Activated CD4-positive, alpha-beta T cell treated with anti-CD3 and anti-CD28 coated beads, Interleukin-2, amount 10 ng/mL, durations not matched to agents 24 days and 14 days (primary cell): ENCODE data around the gene PLBD2. TPM values are rescaled to one million over a fixed set of nuclear protein-coding genes. Genes with fewer than 3 reads are reported as not detected.

ENCODE experiments used
- DNase-seq: peaks from one replicate; pipeline ENCODE4 v3.0.0; 2022
- H3K27ac Mint-ChIP-seq: one replicate; pipeline ENCODE4 v1.8.0; 2022; ENCODE audit warnings: mild to moderate bottlenecking, mixed read lengths
- H3K27me3 Mint-ChIP-seq: one replicate; pipeline ENCODE4 v1.8.0; 2022; ENCODE audit warnings: mixed read lengths
- H3K36me3 Mint-ChIP-seq: one replicate; pipeline ENCODE4 v1.8.0; 2022; ENCODE audit warnings: low read depth, mild to moderate bottlenecking, mixed read lengths
- H3K4me1 Mint-ChIP-seq: one replicate; pipeline ENCODE4 v1.8.0; 2021; ENCODE audit warnings: mixed read lengths
- H3K4me3 Mint-ChIP-seq: one replicate; pipeline ENCODE4 v1.8.0; 2022; ENCODE audit warnings: mild to moderate bottlenecking, moderate library complexity, mixed read lengths
- H3K9me3 Mint-ChIP-seq: one replicate; pipeline ENCODE4 v1.8.0; 2021; ENCODE audit warnings: mixed read lengths
- intact Hi-C: fragments of 100-400 bp; cut with micrococcal nuclease; formaldehyde crosslinking; loops from one replicate; pipeline ENCODE4 v1.15.1; 2023
- total RNA-seq: library from RNA; stranded (reverse); gene quantifications from 2 replicates; pipeline ENCODE4 v1.2.3, GENCODE V29; 2022

The PLBD2 gene
- total RNA-seq, 1 donor from 2014 or later: 16.3 TPM

DNA sequence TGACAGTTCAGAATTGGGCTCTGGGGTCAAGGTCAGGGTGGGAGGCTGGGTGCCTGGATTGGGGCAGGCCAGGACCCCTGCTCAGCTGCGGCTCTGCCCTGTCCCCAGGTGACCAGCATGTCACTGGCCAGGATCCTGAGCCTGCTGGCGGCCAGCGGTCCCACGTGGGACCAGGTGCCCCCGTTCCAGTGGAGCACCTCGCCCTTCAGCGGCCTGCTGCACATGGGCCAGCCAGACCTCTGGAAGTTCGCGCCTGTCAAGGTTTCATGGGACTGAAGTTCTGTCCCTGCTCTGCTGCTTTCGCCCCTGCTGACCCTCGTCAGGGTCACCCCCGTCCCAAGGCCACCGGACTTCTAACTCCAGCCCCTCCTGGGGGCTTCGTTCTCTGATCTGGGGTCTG lies 30.0 kb downstream of the PLBD2 start:
- no peak for DNase-seq
- Mint-ChIP-seq H3K9me3 (no peaks in the 10 kb centered on the region), H3K27ac (no peak overlapping the region), H3K36me3 (peaks cover 14% of the 10 kb centered on the region), H3K4me3 (no peak overlapping the region), H3K27me3 (no peaks in the 10 kb centered on the region), H3K4me1 (no peaks in the 10 kb centered on the region)
- intact Hi-C loops: no loop called here

DNA sequence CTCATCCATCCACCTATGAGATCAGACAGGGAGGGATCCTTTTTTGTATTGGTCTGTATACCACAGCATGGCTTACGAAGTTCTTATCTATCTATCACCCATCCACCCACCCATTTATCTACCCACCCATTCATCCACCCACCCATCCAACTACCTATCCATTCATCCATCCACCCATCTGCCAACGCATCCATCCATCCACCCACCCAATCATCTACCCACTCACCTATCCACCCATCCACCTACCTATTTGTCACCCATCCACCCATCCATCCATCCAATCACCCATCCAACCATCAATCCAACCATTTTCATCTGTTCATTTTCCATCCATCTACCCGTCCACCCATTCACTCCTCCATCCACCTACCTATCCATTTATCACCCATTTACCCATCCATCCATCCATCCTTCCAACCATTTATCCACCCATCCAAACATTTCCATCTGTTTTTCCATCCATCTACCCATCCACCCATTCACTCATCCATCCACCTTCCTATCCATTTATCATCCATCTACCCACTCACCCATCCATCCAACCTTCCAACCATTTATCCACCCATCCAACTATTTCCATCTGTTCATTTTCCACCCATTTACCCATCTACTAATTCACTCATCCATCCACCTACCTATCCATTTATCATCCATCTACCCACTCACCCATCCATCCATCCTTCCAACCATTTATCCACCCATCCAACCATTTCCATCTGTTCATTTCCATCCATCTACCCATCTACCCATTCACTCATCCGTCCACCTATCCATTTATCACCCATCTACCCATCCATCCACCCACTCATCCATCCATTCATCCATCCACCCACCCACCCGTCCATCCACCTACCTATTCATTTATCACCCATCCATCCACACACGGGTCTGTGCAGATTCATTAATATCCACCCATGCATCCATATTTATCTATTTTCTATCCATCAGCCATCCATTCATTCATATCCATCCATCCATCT lies 32.0 kb downstream of the PLBD2 start:
- intact Hi-C loops: no loop called here
- DNase-seq: no peak
- Mint-ChIP-seq H3K9me3 (no peaks in the 10 kb centered on the region), H3K27me3 (no peaks in the 10 kb centered on the region), H3K27ac (no peak overlapping the region), H3K36me3 (peaks cover 8% of the 10 kb centered on the region), H3K4me3 (no peak overlapping the region), H3K4me1 (no peaks in the 10 kb centered on the region)

- no peak for DNase-seq
- H3K36me3 Mint-ChIP-seq: peaks cover 8% of the 10 kb centered on the region
- intact Hi-C loops: no loop called here
- no peaks in the 10 kb centered on the region for H3K9me3 Mint-ChIP-seq
- H3K27ac Mint-ChIP-seq: no peak overlapping the region
- H3K4me1 Mint-ChIP-seq: no peaks in the 10 kb centered on the region
- no peaks in the 10 kb centered on the region for H3K27me3 Mint-ChIP-seq
- no peak overlapping the region for H3K4me3 Mint-ChIP-seq
Observed at GRCh38 chr12:113391145-113391544, 32.8 kb downstream of the PLBD2 start.

DNA sequence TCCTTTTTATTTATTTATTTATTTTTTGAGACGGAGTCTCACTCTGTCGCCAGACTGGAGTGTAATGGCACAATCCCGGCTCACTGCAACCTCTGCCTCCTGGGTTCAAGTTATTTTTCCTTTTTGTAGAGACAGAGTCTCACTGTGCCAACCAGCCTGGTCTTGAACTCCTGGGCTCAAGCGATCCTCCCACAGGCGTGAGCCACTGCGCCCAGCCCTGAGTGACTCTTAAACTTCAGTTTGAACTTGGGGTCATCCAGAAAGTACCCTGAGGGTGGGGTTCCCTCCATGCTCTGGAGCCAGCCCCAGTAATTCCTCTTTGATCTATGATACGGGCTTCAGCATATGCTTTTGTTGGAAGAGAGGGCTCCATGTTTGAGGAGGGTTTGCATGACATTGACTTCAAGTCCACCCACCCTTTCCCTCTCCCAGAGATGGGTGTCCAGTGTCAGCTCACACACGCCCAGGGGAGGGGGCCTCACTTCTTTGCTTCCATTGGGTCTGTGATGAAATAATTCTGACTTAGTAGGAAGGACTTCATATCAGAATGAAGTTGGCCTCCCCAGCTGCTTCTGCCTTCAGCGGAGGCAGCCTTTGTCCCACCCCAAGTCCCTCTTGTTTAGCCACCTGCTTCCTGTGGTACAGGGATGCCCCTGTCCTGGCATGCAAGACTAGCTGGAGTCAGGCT lies 33.4 kb downstream of the PLBD2 start:
- H3K27me3 Mint-ChIP-seq: no peaks in the 10 kb centered on the region
- no peak overlapping the region for H3K27ac Mint-ChIP-seq
- H3K4me3 Mint-ChIP-seq: no peak overlapping the region
- no peak for DNase-seq
- intact Hi-C loops: no loop called here
- H3K9me3 Mint-ChIP-seq: no peaks in the 10 kb centered on the region
- H3K36me3 Mint-ChIP-seq: peaks cover 8% of the 10 kb centered on the region
- H3K4me1 Mint-ChIP-seq: no peaks in the 10 kb centered on the region

- Mint-ChIP-seq H3K4me1 (no peaks in the 10 kb centered on the region), H3K27ac (no peak overlapping the region), H3K4me3 (no peak overlapping the region), H3K9me3 (no peaks in the 10 kb centered on the region), H3K27me3 (no peaks in the 10 kb centered on the region), H3K36me3 (peaks cover 6% of the 10 kb centered on the region)
- intact Hi-C loops: no loop called here
- no peak for DNase-seq
Observed at GRCh38 chr12:113392520-113392919, 34.1 kb downstream of the PLBD2 start.

DNA sequence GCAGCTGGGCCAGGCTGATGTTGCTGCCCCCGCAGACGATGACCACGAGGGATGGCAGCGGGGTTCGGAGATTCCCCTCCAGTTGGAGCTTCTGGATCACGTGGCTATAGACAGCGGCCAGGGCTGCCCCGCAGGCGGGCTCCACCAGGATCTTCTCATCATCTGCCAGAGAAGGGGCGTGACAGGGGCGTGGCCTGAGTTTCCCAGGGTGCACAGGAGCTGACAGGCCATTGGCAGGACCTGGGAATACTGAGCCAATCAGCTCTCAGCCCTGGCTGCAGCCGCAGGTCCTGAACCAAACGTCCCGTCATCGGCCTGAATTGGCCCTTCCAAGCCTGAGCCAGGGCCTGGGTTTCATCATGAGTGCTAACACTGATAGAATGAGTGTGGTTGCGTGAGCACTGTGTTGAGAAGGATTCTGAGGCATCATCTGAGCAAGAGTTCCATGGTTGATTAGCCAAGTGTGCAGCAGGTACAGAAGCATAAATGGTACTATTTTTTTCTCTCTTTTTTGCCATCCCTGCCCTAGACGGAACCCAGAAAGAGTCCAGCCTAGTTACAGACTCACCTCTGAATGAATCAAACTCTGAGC lies 34.7 kb downstream of the PLBD2 start:
- Mint-ChIP-seq H3K27ac (no peak overlapping the region), H3K9me3 (no peaks in the 10 kb centered on the region), H3K36me3 (peaks cover 4% of the 10 kb centered on the region), H3K4me1 (no peaks in the 10 kb centered on the region), H3K4me3 (no peak overlapping the region), H3K27me3 (no peaks in the 10 kb centered on the region)
- DNase-seq: no peak
- intact Hi-C loops: no loop called here

DNA sequence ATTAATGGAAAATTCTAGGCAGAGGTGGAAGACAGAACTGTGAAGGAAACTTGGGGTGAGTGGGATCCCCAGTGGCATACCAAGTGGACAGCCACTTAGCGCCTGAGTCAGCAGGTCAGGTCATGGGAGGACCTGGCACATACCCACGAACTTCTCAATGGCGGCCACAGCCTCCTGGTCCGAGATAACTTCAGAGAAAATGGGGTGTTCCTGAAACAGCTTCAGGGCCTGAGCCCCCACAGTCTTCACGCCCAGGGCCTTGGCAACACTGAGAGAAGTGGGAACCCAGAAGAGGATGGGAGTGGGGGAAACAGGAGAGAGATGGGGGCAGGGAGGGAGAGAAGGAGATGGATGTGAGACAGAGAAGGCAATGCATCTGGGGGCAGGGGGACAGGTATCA lies 35.4 kb downstream of the PLBD2 start:
- H3K36me3 Mint-ChIP-seq: peaks cover under 1% of the 10 kb centered on the region
- no peaks in the 10 kb centered on the region for H3K4me1 Mint-ChIP-seq
- H3K9me3 Mint-ChIP-seq: no peaks in the 10 kb centered on the region
- H3K27ac Mint-ChIP-seq: no peak overlapping the region
- H3K4me3 Mint-ChIP-seq: no peak overlapping the region
- intact Hi-C loops: no loop called here
- no peak for DNase-seq
- no peaks in the 10 kb centered on the region for H3K27me3 Mint-ChIP-seq

DNA sequence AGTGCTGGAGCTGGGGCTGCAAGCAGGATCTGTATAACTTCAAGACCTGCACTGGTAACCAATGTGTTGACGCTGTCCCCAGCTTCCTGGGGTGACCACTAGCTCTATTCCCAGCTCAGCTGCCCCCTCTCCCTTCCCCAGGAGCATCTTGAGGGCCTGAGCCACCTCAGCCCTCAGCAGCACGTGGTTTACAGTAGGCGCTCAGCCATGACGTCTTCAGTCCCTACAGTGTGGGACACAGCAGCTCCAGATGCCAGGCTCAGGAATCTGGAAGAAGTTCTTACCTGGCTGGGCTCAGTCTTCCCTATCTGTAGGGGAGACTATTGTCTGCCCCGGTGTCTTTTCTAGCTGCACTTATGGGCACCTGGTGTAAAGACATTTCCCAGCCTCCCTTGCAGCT lies 36.7 kb downstream of the PLBD2 start:
- Mint-ChIP-seq H3K4me1 (no peaks in the 10 kb centered on the region), H3K9me3 (no peaks in the 10 kb centered on the region), H3K36me3 (no peaks in the 10 kb centered on the region), H3K4me3 (no peak overlapping the region), H3K27ac (no peak overlapping the region), H3K27me3 (no peaks in the 10 kb centered on the region)
- no peak for DNase-seq
- intact Hi-C loops: no loop called here

GRCh38 chr12:113396200-113396599 lies 37.8 kb downstream of the PLBD2 start:
- intact Hi-C loops: no loop called here
- no peak for DNase-seq
- H3K27me3 Mint-ChIP-seq: no peaks in the 10 kb centered on the region
- no peaks in the 10 kb centered on the region for H3K9me3 Mint-ChIP-seq
- H3K36me3 Mint-ChIP-seq: no peaks in the 10 kb centered on the region
- no peak overlapping the region for H3K27ac Mint-ChIP-seq
- no peaks in the 10 kb centered on the region for H3K4me1 Mint-ChIP-seq
- no peak overlapping the region for H3K4me3 Mint-ChIP-seq

DNA sequence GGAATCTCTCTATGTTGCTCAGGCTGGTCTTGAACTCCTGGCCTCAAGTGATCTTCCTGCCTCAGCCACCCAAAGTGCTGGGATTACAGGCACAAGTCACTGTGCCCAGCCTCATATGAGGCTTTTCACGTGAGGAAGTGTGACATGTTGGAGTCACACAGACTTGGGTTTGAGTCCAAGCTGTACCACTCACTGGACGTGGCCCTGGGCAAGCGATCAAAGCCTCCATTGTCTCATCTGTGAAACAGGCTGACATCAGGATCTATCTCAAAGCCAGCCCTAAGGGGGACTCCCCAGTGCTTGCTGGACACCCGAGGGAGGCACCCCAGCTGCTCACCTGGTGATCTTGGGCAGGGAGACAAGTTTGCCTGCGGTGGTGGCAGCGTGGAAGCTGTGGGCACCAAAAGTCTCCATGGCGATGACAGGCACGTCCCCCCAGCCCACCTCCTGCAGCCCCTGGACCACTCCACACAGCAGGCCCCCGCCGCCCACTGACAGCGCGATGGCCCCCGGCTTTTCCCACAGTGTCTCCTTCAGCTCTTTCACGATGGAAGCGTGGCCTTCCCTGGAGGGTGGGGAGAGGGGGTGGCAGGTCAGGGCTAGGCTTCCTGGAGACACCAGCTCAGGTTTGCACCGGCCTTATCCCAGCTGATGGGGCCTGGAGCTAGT lies 38.6 kb downstream of the PLBD2 start:
- no peak overlapping the region for H3K27ac Mint-ChIP-seq
- DNase-seq: no peak
- intact Hi-C loops: no loop called here
- H3K9me3 Mint-ChIP-seq: no peaks in the 10 kb centered on the region
- no peaks in the 10 kb centered on the region for H3K27me3 Mint-ChIP-seq
- no peaks in the 10 kb centered on the region for H3K4me1 Mint-ChIP-seq
- H3K4me3 Mint-ChIP-seq: no peak overlapping the region
- H3K36me3 Mint-ChIP-seq: no peaks in the 10 kb centered on the region

- H3K4me1 Mint-ChIP-seq: no peaks in the 10 kb centered on the region
- intact Hi-C loops: no loop called here
Observed at GRCh38 chr12:113397497-113398197, 39.3 kb downstream of the PLBD2 start.

DNA sequence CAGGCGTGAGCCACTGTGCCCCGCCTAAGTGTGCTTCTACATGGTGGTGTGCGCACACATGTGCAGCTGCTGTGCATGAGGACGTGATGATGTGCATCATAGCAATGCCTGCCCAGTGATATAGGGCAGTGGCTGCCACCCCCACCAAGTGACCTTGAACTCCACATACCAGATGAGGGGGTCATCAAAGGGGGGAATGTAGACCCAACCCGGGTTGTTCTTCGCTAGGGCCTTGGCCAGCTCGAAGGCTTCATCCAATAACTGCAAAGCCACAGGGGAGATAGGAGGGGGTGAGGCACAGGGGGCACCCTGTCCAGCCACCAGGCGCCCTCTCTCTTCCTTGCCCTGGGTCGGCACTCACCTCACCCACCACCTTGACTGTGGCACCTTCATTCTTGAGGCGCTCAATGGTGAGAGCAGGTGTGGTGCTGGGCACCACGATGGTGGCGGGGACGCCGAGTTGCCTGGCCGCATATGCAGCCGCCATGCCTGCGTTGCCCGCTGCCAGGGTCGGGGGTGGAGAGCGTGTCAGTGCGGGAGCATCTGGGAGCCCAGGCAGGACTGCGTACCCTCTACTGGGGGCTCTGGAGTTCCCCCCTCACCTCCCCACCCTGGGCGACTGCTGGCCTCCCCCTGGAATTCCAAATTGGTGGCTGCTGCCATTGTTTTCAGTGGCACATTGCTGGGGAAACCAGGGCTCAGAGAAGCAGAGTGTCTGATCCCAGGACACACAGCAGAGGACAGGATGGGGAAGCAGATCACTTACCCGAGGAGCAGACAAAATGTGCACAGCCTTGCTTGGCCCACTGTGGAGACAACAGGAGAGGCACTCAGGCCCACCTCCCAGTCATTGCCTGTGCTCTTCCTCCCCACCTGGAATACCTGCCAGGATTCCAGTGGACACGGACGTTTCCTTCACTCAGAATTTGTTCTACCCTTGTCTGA lies 40.2 kb downstream of the PLBD2 start:
- no peak for DNase-seq

More at GRCh38 chr12:113397497-113398197, 39.3 kb downstream of the PLBD2 start:
- DNase-seq: no peak
- no peak overlapping the region for H3K27ac Mint-ChIP-seq
- H3K9me3 Mint-ChIP-seq: no peaks in the 10 kb centered on the region
- no peaks in the 10 kb centered on the region for H3K27me3 Mint-ChIP-seq
- H3K36me3 Mint-ChIP-seq: no peaks in the 10 kb centered on the region
- H3K4me3 Mint-ChIP-seq: no peak overlapping the region

More for the DNA sequence above, 40.2 kb downstream of the PLBD2 start:
- no peaks in the 10 kb centered on the region for H3K27me3 Mint-ChIP-seq
- H3K4me1 Mint-ChIP-seq: no peaks in the 10 kb centered on the region
- H3K4me3 Mint-ChIP-seq: no peak overlapping the region
- H3K27ac Mint-ChIP-seq: no peak overlapping the region
- intact Hi-C loops: no loop called here
- no peaks in the 10 kb centered on the region for H3K9me3 Mint-ChIP-seq
- no peaks in the 10 kb centered on the region for H3K36me3 Mint-ChIP-seq
